CD4-positive, alpha-beta T cell (primary cell): Measurements from ENCODE around the gene KCNIP4. TPM values are rescaled to one million over a fixed set of nuclear protein-coding genes. Genes with fewer than 3 reads are reported as not detected.

Experiments used
- ATAC-seq: fragments of 200-7000 bp; cut with Tn5 transposase; one replicate; pipeline ENCODE4 v1.10.0; 2022; ENCODE audit warnings: mild to moderate bottlenecking; ENCODE audit not compliant: poor library complexity
- CTCF ChIA-PET: fragments of 350-600 bp; sonication (Branson Sonifier 250); formaldehyde crosslinking; loops from one replicate; lab custom pipeline; 2021; ENCODE audit warnings: antibody characterized with exemption, inconsistent platforms; lab: Charles Lee
- POLR2A ChIA-PET: fragments of 350-600 bp; sonication (Branson Sonifier 250); formaldehyde crosslinking; loops from one replicate; lab custom pipeline; 2021; ENCODE audit warnings: antibody characterized with exemption, inconsistent platforms; lab: Charles Lee
- DNase-seq, 14 experiments: peaks; one replicate each; pipeline ENCODE4 v3.0.0-alpha.2; 2013 to 2020; ENCODE audit warnings: mixed read lengths in 2 of 14
- H3K27ac ChIP-seq, 2 donors: one replicate each; pipeline versions ENCODE4 v1.5.1 to v1.7.0; 2013; ENCODE audit warnings: low read length in 2 of 2, low read depth in 1 of 2, mild to moderate bottlenecking in 1 of 2
- H3K27me3 ChIP-seq, 2 experiments: 1 replicate in 1 of 2; 2 replicates in 1 of 2; pipeline versions ENCODE4 v1.6.1 to v1.7.0; 2013; ENCODE audit warnings: low read length in 2 of 2, control low read depth in 1 of 2, mild to moderate bottlenecking in 1 of 2, moderate library complexity in 1 of 2; ENCODE audit not compliant: insufficient read depth in 2 of 2, control insufficient read depth in 1 of 2
- H3K36me3 ChIP-seq: one replicate; pipeline ENCODE4 v1.6.1; 2013; ENCODE audit warnings: low read length, control low read depth; ENCODE audit not compliant: insufficient read depth
- H3K4me1 ChIP-seq: one replicate; pipeline ENCODE4 v1.6.1; 2013; ENCODE audit warnings: low read length, control low read depth; ENCODE audit not compliant: insufficient read depth
- H3K4me3 ChIP-seq: one replicate; pipeline ENCODE4 v1.5.1; 2013; ENCODE audit warnings: mild to moderate bottlenecking, low read length, moderate library complexity
- H3K9me3 ChIP-seq, 2 experiments: 1 replicate in 1 of 2; 2 replicates in 1 of 2; pipeline versions ENCODE4 v1.6.1 to v1.7.0; 2013; ENCODE audit warnings: low read length in 2 of 2, mild to moderate bottlenecking in 2 of 2, control low read depth in 1 of 2, moderate library complexity in 1 of 2; ENCODE audit not compliant: control insufficient read depth in 1 of 2, insufficient read depth in 1 of 2
- H3K27ac Mint-ChIP-seq: one replicate; pipeline ENCODE4 v1.8.0; 2020; ENCODE audit warnings: mixed read lengths
- H3K27me3 Mint-ChIP-seq: one replicate; pipeline ENCODE4 v1.8.0; 2021; ENCODE audit warnings: mixed read lengths
- H3K36me3 Mint-ChIP-seq: one replicate; pipeline ENCODE4 v1.8.0; 2021; ENCODE audit warnings: low read depth, mixed read lengths
- H3K4me1 Mint-ChIP-seq: one replicate; pipeline ENCODE4 v1.8.0; 2021; ENCODE audit warnings: low read depth, mixed read lengths
- H3K4me3 Mint-ChIP-seq: one replicate; pipeline ENCODE4 v1.8.0; 2020; ENCODE audit warnings: mild to moderate bottlenecking, mixed read lengths
- H3K9me3 Mint-ChIP-seq: one replicate; pipeline ENCODE4 v1.8.0; 2020; ENCODE audit warnings: mixed read lengths
- CTCF ChIP-seq: fragments of 200-600 bp; IDR thresholded peaks from one replicate; pipeline ENCODE4 v1.8.0; 2022; ENCODE audit warnings: antibody characterized with exemption, mild to moderate bottlenecking
- intact Hi-C, 2 experiments: fragments of 100-400 bp; cut with DNase I in 1 of 2; cut with micrococcal nuclease in 1 of 2; formaldehyde crosslinking; loops; one replicate each; pipeline versions ENCODE4 v1.15.1 to v1.9.0; 2023 to 2025; cut with DNase I, micrococcal nuclease
- total RNA-seq, 174 experiments: library from RNA in 2 of 174; stranded (reverse) in 2 of 174; gene quantifications; one replicate each; pipeline ENCODE4 v1.2.3 and lab custom pipeline; 2021 to 2026

Gene KCNIP4
- total RNA-seq, 2 experiments from 2014 or later: not detected

GRCh38 chr4:21467551-21467950, 481.0 kb downstream of the KCNIP4 start:
- Histone ChIP-seq H3K36me3 (no peaks in the 10 kb centered on the region), H3K4me1 (no peaks in the 10 kb centered on the region), H3K9me3 (no peaks in the 10 kb centered on the region), H3K4me3 (no peak overlapping the region), H3K27me3 (no peaks in the 10 kb centered on the region), H3K27ac (no peak overlapping the region)
- DNase-seq (no peak), ATAC-seq (no peak)
- Mint-ChIP-seq H3K27me3 (no peaks in the 10 kb centered on the region), H3K27ac (no peak overlapping the region), H3K36me3 (no peaks in the 10 kb centered on the region), H3K9me3 (peaks cover 2% of the 10 kb centered on the region), H3K4me1 (no peaks in the 10 kb centered on the region), H3K4me3 (no peak overlapping the region)
- TF ChIP-seq CTCF: no peak
- ChIA-PET POLR2A (no interaction called here), CTCF (no interaction called here)
- intact Hi-C loops: no loop called here

- POLR2A ChIA-PET: no interaction called here
- no peak for DNase-seq
- no peak overlapping the region for H3K27ac Mint-ChIP-seq
- no peaks in the 10 kb centered on the region for H3K4me1 Mint-ChIP-seq
- Histone ChIP-seq H3K27ac (no peak overlapping the region), H3K36me3 (no peaks in the 10 kb centered on the region), H3K27me3 (no peaks in the 10 kb centered on the region), H3K9me3 (no peaks in the 10 kb centered on the region), H3K4me1 (no peaks in the 10 kb centered on the region), H3K4me3 (no peak overlapping the region)
- intact Hi-C loops: no loop called here
- H3K36me3 Mint-ChIP-seq: no peaks in the 10 kb centered on the region
- no peak overlapping the region for H3K4me3 Mint-ChIP-seq
- peaks cover 3% of the 10 kb centered on the region for H3K9me3 Mint-ChIP-seq
- H3K27me3 Mint-ChIP-seq: no peaks in the 10 kb centered on the region
- CTCF ChIA-PET: no interaction called here
- TF ChIP-seq CTCF: no peak
- no peak for ATAC-seq
These were observed 491.3 kb downstream of the KCNIP4 start for GRCh38 chr4:21457086-21457840.

- H3K4me3 Mint-ChIP-seq: no peak overlapping the region
- POLR2A ChIA-PET: no interaction called here
- CTCF ChIA-PET: no interaction called here
- H3K9me3 Mint-ChIP-seq: no peaks in the 10 kb centered on the region
- Histone ChIP-seq H3K4me1 (no peaks in the 10 kb centered on the region), H3K9me3 (no peaks in the 10 kb centered on the region), H3K27ac (no peak overlapping the region), H3K27me3 (no peaks in the 10 kb centered on the region), H3K4me3 (no peak overlapping the region), H3K36me3 (no peaks in the 10 kb centered on the region)
- no peaks in the 10 kb centered on the region for H3K4me1 Mint-ChIP-seq
- no peaks in the 10 kb centered on the region for H3K36me3 Mint-ChIP-seq
- DNase-seq (no peak), ATAC-seq (no peak)
- no peak for TF ChIP-seq CTCF
- no peak overlapping the region for H3K27ac Mint-ChIP-seq
- intact Hi-C loops: no loop called here
- no peaks in the 10 kb centered on the region for H3K27me3 Mint-ChIP-seq
These were observed 493.7 kb downstream of the KCNIP4 start for GRCh38 chr4:21454831-21455230.
